Esophagus muscularis mucosa (tissue), 4 donors: ENCODE data around the gene ITFG2.

Experiments
- EP300 ChIP-seq: sonication (generic); formaldehyde crosslinking; IDR thresholded peaks from one replicate; pipeline ENCODE4 v1.6.1; 2017; ENCODE audit warnings: antibody characterized with exemption
- POLR2A ChIP-seq: fragments of 450-650 bp; IDR thresholded peaks from one replicate; pipeline ENCODE4 v1.6.1; 2017; ENCODE audit warnings: antibody characterized with exemption, moderate library complexity, mild to moderate bottlenecking, low read depth
- POLR2AphosphoS5 ChIP-seq, 2 donors: sonication (generic); formaldehyde crosslinking; IDR thresholded peaks; one replicate each; pipeline ENCODE4 v1.6.1; 2017; ENCODE audit warnings: antibody characterized with exemption in 2 of 2
- TF ChIP-seq, protein P1 (sequence below), 3 experiments: fragments of 200-600 bp in 2 of 3; fragments of 450-650 bp in 1 of 3; sonication (generic) in 2 of 3; IDR thresholded peaks; one replicate each; pipeline ENCODE4 v1.5.1; 2017 to 2019; ENCODE audit warnings: antibody characterized with exemption in 3 of 3, mild to moderate bottlenecking in 2 of 3, moderate library complexity in 1 of 3

DNA sequence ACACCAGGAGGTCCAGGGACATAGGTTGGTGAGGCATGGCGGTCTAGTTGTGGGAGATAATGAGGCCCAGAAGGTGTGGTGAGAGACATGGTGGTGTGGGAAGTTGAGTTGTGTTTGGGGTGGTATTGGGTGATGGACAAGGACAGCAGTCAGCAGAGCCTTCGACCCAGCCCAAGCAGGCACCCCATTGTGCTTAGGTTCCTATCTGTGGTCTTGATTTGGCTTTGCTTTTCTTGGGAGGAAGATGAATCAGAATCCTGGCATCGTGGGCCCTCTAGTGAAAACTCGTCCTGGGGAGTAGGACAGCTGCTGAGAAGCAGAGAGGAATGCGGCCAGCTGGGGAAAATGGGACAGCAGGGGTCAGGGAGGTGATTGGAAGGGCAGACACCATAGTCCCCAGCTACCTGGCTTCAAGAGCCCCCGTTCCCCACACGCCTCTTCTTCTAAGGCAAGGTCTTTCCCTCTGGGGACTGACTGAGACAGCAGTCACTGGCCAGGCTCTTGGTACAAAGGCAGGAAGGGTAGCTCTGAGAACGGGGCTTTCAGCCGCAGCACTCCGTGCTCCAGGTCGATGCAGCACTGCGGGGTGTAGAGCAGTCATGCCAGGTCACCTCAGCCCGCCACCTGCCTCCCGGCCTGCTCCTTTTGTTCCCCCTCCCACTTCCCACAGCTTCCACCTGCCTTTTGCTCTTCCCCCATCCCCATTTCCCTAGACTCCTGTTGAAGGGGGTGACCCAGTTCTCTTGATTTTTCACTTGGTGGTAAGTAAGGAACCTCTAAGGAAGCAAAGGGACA is 14.4 kb downstream of the ITFG2 start:
- TF ChIP-seq POLR2A (no peak), EP300 (no peak), POLR2AphosphoS5 (IDR thresholded peaks at IDR 0.05) (no peak)
- TF ChIP-seq, protein P1, sequence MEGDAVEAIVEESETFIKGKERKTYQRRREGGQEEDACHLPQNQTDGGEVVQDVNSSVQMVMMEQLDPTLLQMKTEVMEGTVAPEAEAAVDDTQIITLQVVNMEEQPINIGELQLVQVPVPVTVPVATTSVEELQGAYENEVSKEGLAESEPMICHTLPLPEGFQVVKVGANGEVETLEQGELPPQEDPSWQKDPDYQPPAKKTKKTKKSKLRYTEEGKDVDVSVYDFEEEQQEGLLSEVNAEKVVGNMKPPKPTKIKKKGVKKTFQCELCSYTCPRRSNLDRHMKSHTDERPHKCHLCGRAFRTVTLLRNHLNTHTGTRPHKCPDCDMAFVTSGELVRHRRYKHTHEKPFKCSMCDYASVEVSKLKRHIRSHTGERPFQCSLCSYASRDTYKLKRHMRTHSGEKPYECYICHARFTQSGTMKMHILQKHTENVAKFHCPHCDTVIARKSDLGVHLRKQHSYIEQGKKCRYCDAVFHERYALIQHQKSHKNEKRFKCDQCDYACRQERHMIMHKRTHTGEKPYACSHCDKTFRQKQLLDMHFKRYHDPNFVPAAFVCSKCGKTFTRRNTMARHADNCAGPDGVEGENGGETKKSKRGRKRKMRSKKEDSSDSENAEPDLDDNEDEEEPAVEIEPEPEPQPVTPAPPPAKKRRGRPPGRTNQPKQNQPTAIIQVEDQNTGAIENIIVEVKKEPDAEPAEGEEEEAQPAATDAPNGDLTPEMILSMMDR (IDR thresholded peaks at IDR 0.05), result no peak
